OCI-M2 (cell line): ENCODE data around the gene PLD4.
"Not testable (repeated sequence)": the region's sequence is repeated elsewhere in the genome, so short reads cannot be mapped to it uniquely, and the experiment has no call there.

ENCODE experiments used
- DNase-seq: peaks from one replicate; lab custom pipeline; 2025; ENCODE audit not compliant: unreplicated experiment; lab: John Stamatoyannopoulos, UW

PLD4 gene

GRCh38 chr14:104898195-104898558 lies 26.5 kb upstream of the PLD4 start:
- DNase-seq, result no peak

- no peak for DNase-seq
Measured at GRCh38 chr14:104898870-104899510, 25.7 kb upstream of the PLD4 start.

- DNase-seq, result no peak
Measured at GRCh38 chr14:104899781-104900180, 24.9 kb upstream of the PLD4 start.

GRCh38 chr14:104900639-104901512 lies 23.8 kb upstream of the PLD4 start:
- DNase-seq, result no peak

- DNase-seq, result no peak
Measured at GRCh38 chr14:104903990-104904389, 20.7 kb upstream of the PLD4 start.

GRCh38 chr14:104904650-104905578 lies 19.8 kb upstream of the PLD4 start:
- DNase-seq, result not testable (repeated sequence)

GRCh38 chr14:104905579-104905933 lies 19.1 kb upstream of the PLD4 start:
- DNase-seq, result not testable (repeated sequence)

GRCh38 chr14:104908303-104908702 lies 16.4 kb upstream of the PLD4 start:
- DNase-seq, result no peak

- no peak for DNase-seq
Measured at GRCh38 chr14:104912053-104912452, 12.6 kb upstream of the PLD4 start.

GRCh38 chr14:104913435-104913834 lies 11.2 kb upstream of the PLD4 start:
- DNase-seq, result no peak

GRCh38 chr14:104917116-104917515 lies 7.6 kb upstream of the PLD4 start:
- DNase-seq, result no peak

- DNase-seq, result no peak
Measured at GRCh38 chr14:104917993-104918392, 6.7 kb upstream of the PLD4 start.

GRCh38 chr14:104919152-104919992 lies 5.3 kb upstream of the PLD4 start:
- not testable (repeated sequence) for DNase-seq

- no peak for DNase-seq
Measured at GRCh38 chr14:104919993-104920315, 4.7 kb upstream of the PLD4 start.

- DNase-seq, result no peak
Measured at GRCh38 chr14:104923640-104924420, 849 bp upstream of the PLD4 start.

GRCh38 chr14:104925214-104925854 lies 655 bp downstream of the PLD4 start:
- no peak for DNase-seq

GRCh38 chr14:104925855-104926609 lies 1.4 kb downstream of the PLD4 start:
- DNase-seq, result no peak

- no peak for DNase-seq
Measured at GRCh38 chr14:104926619-104927431, 2.1 kb downstream of the PLD4 start.
